Liver (tissue), 3 donors: ENCODE results near the gene NBEA.

Experiments used
- ATF3 ChIP-seq: IDR thresholded peaks from 2 replicates; pipeline ENCODE4 v1.6.1; 2016; ENCODE audit warnings: antibody characterized with exemption
- EGR1 ChIP-seq, 2 donors: IDR thresholded peaks; 2 replicates each; pipeline ENCODE4 v1.6.1; 2016 to 2018; ENCODE audit warnings: antibody characterized with exemption in 2 of 2, low read depth in 2 of 2
- FOXA2 ChIP-seq: IDR thresholded peaks from 2 replicates; pipeline ENCODE4 v1.6.1; 2016; ENCODE audit warnings: antibody characterized with exemption
- GABPA ChIP-seq, 2 donors: IDR thresholded peaks in 1 of 2; conservative IDR thresholded peaks in 1 of 2; 2 replicates each; pipeline ENCODE4 v1.6.1; 2016; ENCODE audit warnings: antibody characterized with exemption in 2 of 2, mild to moderate bottlenecking in 1 of 2, moderate library complexity in 1 of 2
- HNF4G ChIP-seq: IDR thresholded peaks from 2 replicates; pipeline ENCODE4 v1.6.1; 2016; ENCODE audit warnings: antibody characterized with exemption
- RAD21 ChIP-seq, 2 donors: IDR thresholded peaks; 2 replicates each; pipeline ENCODE4 v1.6.1; 2016; ENCODE audit warnings: antibody characterized with exemption in 2 of 2, mild to moderate bottlenecking in 2 of 2
- RXRA ChIP-seq, 2 donors: IDR thresholded peaks; 2 replicates each; pipeline ENCODE4 v1.6.1; 2017 to 2018; ENCODE audit warnings: antibody characterized with exemption in 2 of 2, mild to moderate bottlenecking in 1 of 2
- SP1 ChIP-seq: IDR thresholded peaks from 2 replicates; pipeline ENCODE4 v1.6.1; 2018; ENCODE audit warnings: antibody characterized with exemption, mild to moderate bottlenecking
- TAF1 ChIP-seq: conservative IDR thresholded peaks from 2 replicates; pipeline ENCODE4 v1.6.1; 2016; ENCODE audit warnings: antibody characterized with exemption, mild to moderate bottlenecking
- YY1 ChIP-seq: IDR thresholded peaks from 2 replicates; pipeline ENCODE4 v1.6.1; 2016; ENCODE audit warnings: antibody characterized with exemption, mild to moderate bottlenecking
- TF ChIP-seq, protein P1 (sequence below): fragments of 150-350 bp; IDR thresholded peaks from 2 replicates; pipeline ENCODE4 v1.5.1; 2017; ENCODE audit warnings: improper control_type of control experiment, low read depth, low read length; ENCODE audit not compliant: missing input control
- donor health status: healthy.
- donor health status: healthy.

GRCh38 chr13:35378939-35379338, 436.9 kb downstream of the NBEA start:
- TF ChIP-seq, protein P1, sequence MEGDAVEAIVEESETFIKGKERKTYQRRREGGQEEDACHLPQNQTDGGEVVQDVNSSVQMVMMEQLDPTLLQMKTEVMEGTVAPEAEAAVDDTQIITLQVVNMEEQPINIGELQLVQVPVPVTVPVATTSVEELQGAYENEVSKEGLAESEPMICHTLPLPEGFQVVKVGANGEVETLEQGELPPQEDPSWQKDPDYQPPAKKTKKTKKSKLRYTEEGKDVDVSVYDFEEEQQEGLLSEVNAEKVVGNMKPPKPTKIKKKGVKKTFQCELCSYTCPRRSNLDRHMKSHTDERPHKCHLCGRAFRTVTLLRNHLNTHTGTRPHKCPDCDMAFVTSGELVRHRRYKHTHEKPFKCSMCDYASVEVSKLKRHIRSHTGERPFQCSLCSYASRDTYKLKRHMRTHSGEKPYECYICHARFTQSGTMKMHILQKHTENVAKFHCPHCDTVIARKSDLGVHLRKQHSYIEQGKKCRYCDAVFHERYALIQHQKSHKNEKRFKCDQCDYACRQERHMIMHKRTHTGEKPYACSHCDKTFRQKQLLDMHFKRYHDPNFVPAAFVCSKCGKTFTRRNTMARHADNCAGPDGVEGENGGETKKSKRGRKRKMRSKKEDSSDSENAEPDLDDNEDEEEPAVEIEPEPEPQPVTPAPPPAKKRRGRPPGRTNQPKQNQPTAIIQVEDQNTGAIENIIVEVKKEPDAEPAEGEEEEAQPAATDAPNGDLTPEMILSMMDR = no peak
- TF ChIP-seq RAD21 (IDR thresholded peaks at IDR 0.05) (no peak), SP1 (no peak), ATF3 (no peak), FOXA2 (no peak), HNF4G (no peak), EGR1 (IDR thresholded peaks at IDR 0.05; ENCODE audit: low read depth in 2 of 2) (no peak), RXRA (IDR thresholded peaks at IDR 0.05) (no peak), TAF1 (no peak), YY1 (no peak), GABPA (IDR thresholded peaks at IDR 0.05 in 1 of 2, conservative IDR thresholded peaks at IDR 0.05 in 1 of 2) (no peak)
